OCI-LY3 (cell line): ENCODE data around the gene RNF2.
"Not testable (repeated sequence)": the region's sequence is repeated elsewhere in the genome, so short reads cannot be mapped to it uniquely, and the experiment has no call there.

Source experiments
- EZH2phosphoT487 ChIP-seq: fragments of 200-600 bp; shearing (Covaris generic); IDR thresholded peaks from 2 replicates; pipeline ENCODE4 v1.6.1; 2018; ENCODE audit warnings: antibody characterized with exemption, mixed run types, low read depth
- TF ChIP-seq, protein P1 (sequence below): fragments of 200-600, 300-600 bp; sonication (generic); IDR thresholded peaks from 2 replicates; pipeline ENCODE4 v1.5.1; 2014; ENCODE audit warnings: antibody characterized with exemption, low read length, low read depth

DNA sequence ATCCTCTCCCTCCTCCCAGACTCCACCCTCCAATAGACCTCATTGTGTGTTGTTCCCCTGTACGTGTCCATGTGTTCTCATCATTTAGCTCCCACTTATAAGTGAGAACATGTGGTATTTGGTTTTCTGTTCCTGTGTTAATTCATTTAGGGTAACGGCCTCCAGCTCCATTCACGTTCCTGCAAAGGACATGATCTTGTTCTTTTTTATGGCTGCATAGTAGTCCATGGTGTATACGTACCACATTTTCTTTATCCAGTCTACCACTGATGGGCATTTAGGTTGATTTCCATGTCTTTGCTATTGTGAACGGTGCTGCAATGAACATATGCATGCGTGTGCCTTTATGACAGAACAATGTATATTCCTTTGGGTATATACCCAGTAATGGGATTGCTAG is 45.4 kb upstream of the RNF2 start:
- TF ChIP-seq, protein P1, sequence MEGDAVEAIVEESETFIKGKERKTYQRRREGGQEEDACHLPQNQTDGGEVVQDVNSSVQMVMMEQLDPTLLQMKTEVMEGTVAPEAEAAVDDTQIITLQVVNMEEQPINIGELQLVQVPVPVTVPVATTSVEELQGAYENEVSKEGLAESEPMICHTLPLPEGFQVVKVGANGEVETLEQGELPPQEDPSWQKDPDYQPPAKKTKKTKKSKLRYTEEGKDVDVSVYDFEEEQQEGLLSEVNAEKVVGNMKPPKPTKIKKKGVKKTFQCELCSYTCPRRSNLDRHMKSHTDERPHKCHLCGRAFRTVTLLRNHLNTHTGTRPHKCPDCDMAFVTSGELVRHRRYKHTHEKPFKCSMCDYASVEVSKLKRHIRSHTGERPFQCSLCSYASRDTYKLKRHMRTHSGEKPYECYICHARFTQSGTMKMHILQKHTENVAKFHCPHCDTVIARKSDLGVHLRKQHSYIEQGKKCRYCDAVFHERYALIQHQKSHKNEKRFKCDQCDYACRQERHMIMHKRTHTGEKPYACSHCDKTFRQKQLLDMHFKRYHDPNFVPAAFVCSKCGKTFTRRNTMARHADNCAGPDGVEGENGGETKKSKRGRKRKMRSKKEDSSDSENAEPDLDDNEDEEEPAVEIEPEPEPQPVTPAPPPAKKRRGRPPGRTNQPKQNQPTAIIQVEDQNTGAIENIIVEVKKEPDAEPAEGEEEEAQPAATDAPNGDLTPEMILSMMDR = not testable (repeated sequence)
- not testable (repeated sequence) for TF ChIP-seq EZH2phosphoT487
